IMR-90 (cell line): ENCODE measurements around the gene FBXO22. TPM values are rescaled to one million over a fixed set of nuclear protein-coding genes. Genes with fewer than 3 reads are reported as not detected.

Experiments
- ATAC-seq: fragments of 200-7000 bp; cut with Tn5 transposase; 2 replicates; pipeline ENCODE4 v1.9.1; 2020; ENCODE audit warnings: low read depth, mild to moderate bottlenecking, moderate library complexity
- BruUV-seq: library from RNA; stranded (reverse); fragments of 400-500 nt; replicated peaks from 2 replicates; lab custom pipeline; 2021; lab: Mats Ljungman, UMichigan
- CTCF ChIA-PET: fragments of 300-600 bp; formaldehyde crosslinking; extraction: SDS; loops from one replicate; lab custom pipeline; 2021; ENCODE audit warnings: antibody characterized with exemption; lab: Yijun Ruan, JAX
- POLR2A ChIA-PET: fragments of 300-600 bp; sonication (Branson Sonifier 250); formaldehyde crosslinking; loops from one replicate; lab custom pipeline; 2022; ENCODE audit warnings: antibody characterized with exemption; ENCODE audit not compliant: unreplicated experiment; lab: Charles Lee
- DNase-seq: peaks from one replicate; pipeline ENCODE4 v3.0.0; 2013
- H2AFZ ChIP-seq: replicated peaks from 2 replicates; pipeline ENCODE3; 2013; ENCODE audit warnings: low read length, mild to moderate bottlenecking; ENCODE audit not compliant: poor library complexity
- H2AK5ac ChIP-seq: 2 replicates; pipeline ENCODE4 v1.6.1; 2013; ENCODE audit warnings: low read depth, low read length, inconsistent platforms
- H2AK9ac ChIP-seq: replicated peaks from 2 replicates; pipeline ENCODE3; 2013; ENCODE audit warnings: mild to moderate bottlenecking, low read depth, low read length, moderate library complexity; ENCODE audit not compliant: poor library complexity
- H2BK120ac ChIP-seq: 2 replicates; pipeline ENCODE4 v1.6.1; 2013; ENCODE audit warnings: low read depth, low read length, inconsistent platforms
- H2BK15ac ChIP-seq: 3 replicates; pipeline ENCODE4 v1.6.1; 2013; ENCODE audit warnings: low read depth, low read length, inconsistent platforms
- H2BK20ac ChIP-seq: 2 replicates; pipeline ENCODE4 v1.6.1; 2013; ENCODE audit warnings: low read depth, mild to moderate bottlenecking, inconsistent platforms, low read length, moderate library complexity
- H2BK5ac ChIP-seq: 2 replicates; pipeline ENCODE4 v1.6.1; 2013; ENCODE audit warnings: mild to moderate bottlenecking, low read depth, low read length, inconsistent platforms; ENCODE audit not compliant: poor library complexity, severe bottlenecking
- H3K14ac ChIP-seq: replicated peaks from 2 replicates; pipeline ENCODE4 v1.6.1; 2013; ENCODE audit warnings: low read depth, low read length, inconsistent platforms
- H3K18ac ChIP-seq: 2 replicates; pipeline ENCODE4 v1.6.1; 2013; ENCODE audit warnings: low read depth, low read length, control low read depth
- H3K23ac ChIP-seq: 2 replicates; pipeline ENCODE4 v1.6.1; 2013; ENCODE audit warnings: low read depth, low read length, inconsistent platforms
- H3K27ac ChIP-seq: 2 replicates; pipeline ENCODE4 v1.5.1; 2013; ENCODE audit warnings: mild to moderate bottlenecking, control low read depth, low read length; ENCODE audit not compliant: insufficient read depth
- H3K27me3 ChIP-seq: 2 replicates; pipeline ENCODE4 v1.6.1; 2013; ENCODE audit warnings: low read length; ENCODE audit not compliant: control insufficient read depth, insufficient read depth
- H3K36me3 ChIP-seq: 2 replicates; pipeline ENCODE4 v1.6.1; 2013; ENCODE audit warnings: low read length, mixed read lengths; ENCODE audit not compliant: control insufficient read depth, insufficient read depth
- H3K4ac ChIP-seq: 2 replicates; pipeline ENCODE4 v1.6.1; 2013; ENCODE audit warnings: low read depth, low read length, inconsistent platforms
- H3K4me1 ChIP-seq: 2 replicates; pipeline ENCODE4 v1.6.1; 2013; ENCODE audit warnings: low read length, mixed read lengths; ENCODE audit not compliant: control insufficient read depth, insufficient read depth
- H3K4me2 ChIP-seq: 2 replicates; pipeline ENCODE4 v1.6.1; 2013; ENCODE audit warnings: low read depth, mild to moderate bottlenecking, control low read depth, low read length, moderate library complexity
- H3K4me3 ChIP-seq: 2 replicates; pipeline ENCODE4 v1.5.1; 2013; ENCODE audit warnings: low read depth, mild to moderate bottlenecking, control low read depth, low read length, moderate library complexity; ENCODE audit not compliant: insufficient read depth
- H3K56ac ChIP-seq: 2 replicates; pipeline ENCODE4 v1.6.1; 2013; ENCODE audit warnings: low read length, inconsistent platforms; ENCODE audit not compliant: insufficient read depth; ENCODE audit errors: extremely low read depth
- H3K79me1 ChIP-seq, 2 experiments: 2 replicates each; pipeline ENCODE4 v1.6.1; 2013; ENCODE audit warnings: low read length in 2 of 2, inconsistent platforms in 1 of 2, low read depth in 1 of 2
- H3K9ac ChIP-seq: 2 replicates; pipeline ENCODE4 v1.6.1; 2013; ENCODE audit warnings: low read depth, low read length, control low read depth
- H3K9me1 ChIP-seq: 2 replicates; pipeline ENCODE4 v1.6.1; 2013; ENCODE audit warnings: low read length, inconsistent platforms; ENCODE audit not compliant: insufficient read depth
- H3K9me3 ChIP-seq: 2 replicates; pipeline ENCODE4 v1.6.1; 2013; ENCODE audit warnings: low read length; ENCODE audit not compliant: control insufficient read depth, insufficient read depth
- H4K20me1 ChIP-seq: 2 replicates; pipeline ENCODE4 v1.6.1; 2013; ENCODE audit warnings: low read length, inconsistent platforms; ENCODE audit not compliant: insufficient read depth
- H4K5ac ChIP-seq: 2 replicates; pipeline ENCODE4 v1.6.1; 2013; ENCODE audit warnings: mild to moderate bottlenecking, low read depth, low read length, control low read depth
- H4K8ac ChIP-seq, 2 experiments: 2 replicates each; pipeline ENCODE4 v1.6.1; 2013; ENCODE audit warnings: low read depth in 2 of 2, low read length in 2 of 2, control low read depth in 1 of 2, inconsistent platforms in 1 of 2
- H4K91ac ChIP-seq: 2 replicates; pipeline ENCODE4 v1.6.1; 2013; ENCODE audit warnings: low read depth, low read length, inconsistent platforms; ENCODE audit not compliant: insufficient read depth
- BHLHE40 ChIP-seq: fragments of 150-350 bp; IDR thresholded peaks from 2 replicates; pipeline ENCODE4 v1.6.1; 2016; ENCODE audit warnings: mild to moderate bottlenecking, low read depth, low read length
- CEBPB ChIP-seq: IDR thresholded peaks from 2 replicates; pipeline ENCODE4 v1.6.1; 2012; ENCODE audit warnings: low read depth, low read length, improper control_type of control experiment
- CHD1 ChIP-seq: IDR thresholded peaks from 2 replicates; pipeline ENCODE4 v1.6.1; 2012; ENCODE audit warnings: low read depth, low read length, improper control_type of control experiment
- FOS ChIP-seq: fragments of 150-350 bp; IDR thresholded peaks from 2 replicates; pipeline ENCODE4 v1.6.1; 2016; ENCODE audit warnings: low read depth, low read length
- MAFK ChIP-seq: IDR thresholded peaks from 2 replicates; pipeline ENCODE4 v1.6.1; 2012; ENCODE audit warnings: low read depth, low read length, improper control_type of control experiment
- MAZ ChIP-seq: IDR thresholded peaks from 2 replicates; pipeline ENCODE4 v1.6.1; 2012; ENCODE audit warnings: low read depth, mild to moderate bottlenecking, low read length, improper control_type of control experiment, moderate library complexity, borderline replicate concordance
- MXI1 ChIP-seq: IDR thresholded peaks from 2 replicates; pipeline ENCODE4 v1.6.1; 2012; ENCODE audit warnings: low read depth, mild to moderate bottlenecking, low read length, moderate library complexity, borderline replicate concordance
- NFE2L2 ChIP-seq: fragments of 150-350 bp; IDR thresholded peaks from 2 replicates; pipeline ENCODE4 v1.6.1; 2016; ENCODE audit warnings: low read depth, mild to moderate bottlenecking, low read length
- POLR2A ChIP-seq: IDR thresholded peaks from 2 replicates; pipeline ENCODE4 v1.6.1; 2012; ENCODE audit warnings: mild to moderate bottlenecking, low read depth, low read length
- RAD21 ChIP-seq: IDR thresholded peaks from 2 replicates; pipeline ENCODE4 v1.6.1; 2012; ENCODE audit warnings: low read length, improper control_type of control experiment
- RCOR1 ChIP-seq: IDR thresholded peaks from 2 replicates; pipeline ENCODE4 v1.6.1; 2012; ENCODE audit warnings: mild to moderate bottlenecking, low read length, improper control_type of control experiment; ENCODE audit not compliant: insufficient replicate concordance
- RFX5 ChIP-seq: IDR thresholded peaks from 2 replicates; pipeline ENCODE4 v1.8.0; 2012; ENCODE audit warnings: low read depth, mild to moderate bottlenecking, low read length, moderate library complexity
- SMC3 ChIP-seq: fragments of 150-350 bp; IDR thresholded peaks from 2 replicates; pipeline ENCODE4 v1.6.1; 2016; ENCODE audit warnings: low read depth, mild to moderate bottlenecking, antibody characterized with exemption, low read length, moderate library complexity
- WGBS, 2 experiments: methylation state at CpG; one replicate each; pipeline versions ENCODE4 v1.1.5 to v1.1.7; 2013; ENCODE audit warnings: missing lambda C conversion rate in 2 of 2; ENCODE audit not compliant: insufficient read length in 1 of 2; ENCODE audit errors: extremely low coverage in 2 of 2; 5-methylcytosine and 5-hydroxymethylcytosine counted together
- dilution Hi-C: fragments of 300-500 bp; cut with HindIII; formaldehyde crosslinking; loops from one replicate; pipeline ENCODE4 v1.14.3; 2018; ENCODE audit warnings: low sequenced_read_pairs; ENCODE audit not compliant: unreplicated experiment
- in situ Hi-C: fragments of 300-500 bp; cut with MboI; formaldehyde crosslinking; loops from 3 replicates; pipeline ENCODE4 v1.14.3; 2019; ENCODE audit warnings: low sequenced_read_pairs, inconsistent platforms, mixed read lengths
- intact Hi-C: fragments of 100-400 bp; cut with micrococcal nuclease; formaldehyde crosslinking; loops from 2 replicates; pipeline ENCODE4 v1.10.0; 2022
- polyA plus RNA-seq, 3 experiments: library from polyadenylated mRNA; depleted of rRNA; stranded (reverse); fragments of >200 nt; gene quantifications; 2 replicates each; pipeline ENCODE4 v1.2.3, GENCODE V29; 2012; ENCODE audit warnings: low replicate concordance in 1 of 3
- total RNA-seq: library from RNA; depleted of rRNA; stranded (reverse); fragments of >200 nt; gene quantifications from 2 replicates; pipeline ENCODE4 v1.2.3, GENCODE V29; 2012
- TF ChIP-seq, protein P1 (sequence below): fragments of 150-350 bp; IDR thresholded peaks from 2 replicates; pipeline ENCODE4 v1.6.1; 2017; ENCODE audit warnings: mild to moderate bottlenecking, antibody characterized with exemption, low read length, low read depth
- TF ChIP-seq, protein P2 (sequence below): fragments of 150-350 bp; IDR thresholded peaks from 2 replicates; pipeline ENCODE4 v1.6.1; 2016; ENCODE audit warnings: low read depth, mild to moderate bottlenecking, low read length, moderate library complexity, borderline replicate concordance
- TF ChIP-seq, protein P3 (sequence below): conservative IDR thresholded peaks from 2 replicates; pipeline ENCODE4 v1.5.1; 2012; ENCODE audit warnings: mild to moderate bottlenecking, low read depth, low read length, improper control_type of control experiment

Gene FBXO22
- total and polyA plus RNA-seq, 2 of the 4 experiments (the other 2 are of a cell fraction): 22.4 to 45.2 TPM

DNA sequence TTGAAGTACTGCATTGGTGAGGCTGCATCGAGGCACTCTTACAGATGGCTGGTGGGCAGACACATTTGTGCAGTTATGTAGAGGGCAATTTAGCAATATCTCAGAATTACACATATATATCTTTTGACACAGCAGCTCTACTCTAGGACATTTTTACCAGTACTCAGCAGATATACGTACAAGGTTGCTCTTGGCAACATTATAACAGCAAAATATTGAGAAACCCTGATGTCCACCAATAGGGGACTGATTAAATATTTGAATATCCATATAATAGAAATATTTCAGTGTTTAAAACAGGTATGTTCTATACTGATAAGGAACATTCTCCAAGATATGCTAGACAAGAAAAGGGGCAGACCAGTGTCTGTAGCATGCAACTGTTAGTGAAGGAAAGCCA, 7.9 kb upstream of the FBXO22 start:
- H3K9me3 ChIP-seq: no peaks in the 10 kb centered on the region
- H4K8ac ChIP-seq: no peak overlapping the region
- H2AK9ac ChIP-seq: no peak overlapping the region
- H2BK120ac ChIP-seq: no peak overlapping the region
- WGBS, 2 experiments: no CpG with 5 or more reads among the region's 2 CpGs
- H2AFZ ChIP-seq: no peak overlapping the region
- H3K4ac ChIP-seq: no peak overlapping the region
- no peak overlapping the region for H2BK20ac ChIP-seq
- intact Hi-C loops: no loop called here
- no peak for ATAC-seq
- peaks cover 12% of the 10 kb centered on the region for H3K36me3 ChIP-seq
- H3K18ac ChIP-seq: no peak overlapping the region
- no peak overlapping the region for H4K5ac ChIP-seq
- no peaks in the 10 kb centered on the region for H3K27me3 ChIP-seq
- peaks cover 7% of the 10 kb centered on the region for H3K4me1 ChIP-seq
- H3K4me3 ChIP-seq: no peak overlapping the region
- no peak overlapping the region for H2BK15ac ChIP-seq
- no peak overlapping the region for H3K4me2 ChIP-seq
- ChIA-PET CTCF (no interaction called here), POLR2A (interaction anchor here (0.6 kb wide), 1 partner anchor 55 kb away, joined by 4 read pairs; no protein-coding TSS in a partner anchor)
- BruUV-seq: no TSS peak
- H2AK5ac ChIP-seq: no peak overlapping the region
- H3K14ac ChIP-seq: no peak overlapping the region
- H3K9me1 ChIP-seq: peaks cover 6% of the 10 kb centered on the region; the same call in 1 of the 2 replicates
- TF ChIP-seq CEBPB (no peak), POLR2A (no peak), SMC3 (no peak), MAZ (no peak), NFE2L2 (no peak), RCOR1 (no peak), RAD21 (no peak), BHLHE40 (no peak), RFX5 (no peak), MXI1 (no peak), MAFK (no peak), FOS (no peak), CHD1 (no peak)
- TF ChIP-seq, protein P1, sequence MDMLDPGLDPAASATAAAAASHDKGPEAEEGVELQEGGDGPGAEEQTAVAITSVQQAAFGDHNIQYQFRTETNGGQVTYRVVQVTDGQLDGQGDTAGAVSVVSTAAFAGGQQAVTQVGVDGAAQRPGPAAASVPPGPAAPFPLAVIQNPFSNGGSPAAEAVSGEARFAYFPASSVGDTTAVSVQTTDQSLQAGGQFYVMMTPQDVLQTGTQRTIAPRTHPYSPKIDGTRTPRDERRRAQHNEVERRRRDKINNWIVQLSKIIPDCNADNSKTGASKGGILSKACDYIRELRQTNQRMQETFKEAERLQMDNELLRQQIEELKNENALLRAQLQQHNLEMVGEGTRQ: no peak
- TF ChIP-seq, protein P2, sequence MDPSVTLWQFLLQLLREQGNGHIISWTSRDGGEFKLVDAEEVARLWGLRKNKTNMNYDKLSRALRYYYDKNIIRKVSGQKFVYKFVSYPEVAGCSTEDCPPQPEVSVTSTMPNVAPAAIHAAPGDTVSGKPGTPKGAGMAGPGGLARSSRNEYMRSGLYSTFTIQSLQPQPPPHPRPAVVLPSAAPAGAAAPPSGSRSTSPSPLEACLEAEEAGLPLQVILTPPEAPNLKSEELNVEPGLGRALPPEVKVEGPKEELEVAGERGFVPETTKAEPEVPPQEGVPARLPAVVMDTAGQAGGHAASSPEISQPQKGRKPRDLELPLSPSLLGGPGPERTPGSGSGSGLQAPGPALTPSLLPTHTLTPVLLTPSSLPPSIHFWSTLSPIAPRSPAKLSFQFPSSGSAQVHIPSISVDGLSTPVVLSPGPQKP: no peak
- TF ChIP-seq, protein P3, sequence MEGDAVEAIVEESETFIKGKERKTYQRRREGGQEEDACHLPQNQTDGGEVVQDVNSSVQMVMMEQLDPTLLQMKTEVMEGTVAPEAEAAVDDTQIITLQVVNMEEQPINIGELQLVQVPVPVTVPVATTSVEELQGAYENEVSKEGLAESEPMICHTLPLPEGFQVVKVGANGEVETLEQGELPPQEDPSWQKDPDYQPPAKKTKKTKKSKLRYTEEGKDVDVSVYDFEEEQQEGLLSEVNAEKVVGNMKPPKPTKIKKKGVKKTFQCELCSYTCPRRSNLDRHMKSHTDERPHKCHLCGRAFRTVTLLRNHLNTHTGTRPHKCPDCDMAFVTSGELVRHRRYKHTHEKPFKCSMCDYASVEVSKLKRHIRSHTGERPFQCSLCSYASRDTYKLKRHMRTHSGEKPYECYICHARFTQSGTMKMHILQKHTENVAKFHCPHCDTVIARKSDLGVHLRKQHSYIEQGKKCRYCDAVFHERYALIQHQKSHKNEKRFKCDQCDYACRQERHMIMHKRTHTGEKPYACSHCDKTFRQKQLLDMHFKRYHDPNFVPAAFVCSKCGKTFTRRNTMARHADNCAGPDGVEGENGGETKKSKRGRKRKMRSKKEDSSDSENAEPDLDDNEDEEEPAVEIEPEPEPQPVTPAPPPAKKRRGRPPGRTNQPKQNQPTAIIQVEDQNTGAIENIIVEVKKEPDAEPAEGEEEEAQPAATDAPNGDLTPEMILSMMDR: no peak
- H3K56ac ChIP-seq: no peak overlapping the region
- H4K20me1 ChIP-seq: peaks cover 4% of the 10 kb centered on the region; the same call in 1 of the 2 replicates
- no peak overlapping the region for H3K9ac ChIP-seq
- no peak overlapping the region for H3K23ac ChIP-seq
- peaks cover 8 to 22% of the 10 kb centered on the region in 2 experiments; a peak in 3 of 4 replicates for H3K79me1 ChIP-seq
- no peak for DNase-seq
- H2BK5ac ChIP-seq: no peak overlapping the region
- H3K27ac ChIP-seq: no peak overlapping the region
- H4K91ac ChIP-seq: no peak overlapping the region
- in situ Hi-C loops: no loop called here
- dilution Hi-C loops: no loop called here
